GM19452 (cell line): Measurements from ENCODE around the gene NAV1.
"Not testable (repeated sequence)": the region's sequence is repeated elsewhere in the genome, so short reads cannot be mapped to it uniquely, and the experiment has no call there.

Experiments
- ATAC-seq: cut with Tn5 transposase; IDR thresholded peaks from one replicate; pipeline ENCODE4 v1.9.1; 2021; ENCODE audit not compliant: unreplicated experiment

Gene NAV1

DNA sequence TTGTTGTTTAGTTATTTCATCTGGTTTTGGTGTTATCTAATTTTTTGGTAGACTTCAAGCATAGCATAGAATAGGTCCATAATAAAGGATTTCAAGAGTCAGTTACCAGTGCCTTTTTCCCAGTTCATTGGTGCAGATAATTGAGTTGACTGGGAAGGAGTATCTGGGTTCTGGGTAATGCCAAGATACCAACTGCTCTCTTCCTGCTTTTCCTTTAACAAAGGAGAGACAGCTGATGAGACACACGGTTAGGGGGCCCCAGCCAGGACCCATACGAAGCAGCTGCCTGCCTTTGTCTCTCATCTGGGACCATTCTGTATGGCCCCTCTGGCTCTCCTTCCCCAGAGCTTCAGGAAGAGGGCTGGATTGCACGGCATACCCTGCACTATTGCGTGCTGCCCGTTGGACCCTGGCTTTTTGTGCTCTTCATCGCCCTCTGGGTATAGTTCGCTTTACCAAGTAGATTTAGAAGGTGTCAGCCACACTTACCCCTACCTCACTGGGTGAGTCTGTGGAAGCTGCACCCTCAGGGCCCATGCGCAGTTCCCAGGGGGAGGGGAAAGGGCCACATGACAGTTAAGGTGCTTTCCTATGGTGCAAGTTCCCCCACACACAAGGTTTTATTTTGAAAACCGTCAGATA lies 7.0 kb downstream of the NAV1 start:
- no peak for ATAC-seq

DNA sequence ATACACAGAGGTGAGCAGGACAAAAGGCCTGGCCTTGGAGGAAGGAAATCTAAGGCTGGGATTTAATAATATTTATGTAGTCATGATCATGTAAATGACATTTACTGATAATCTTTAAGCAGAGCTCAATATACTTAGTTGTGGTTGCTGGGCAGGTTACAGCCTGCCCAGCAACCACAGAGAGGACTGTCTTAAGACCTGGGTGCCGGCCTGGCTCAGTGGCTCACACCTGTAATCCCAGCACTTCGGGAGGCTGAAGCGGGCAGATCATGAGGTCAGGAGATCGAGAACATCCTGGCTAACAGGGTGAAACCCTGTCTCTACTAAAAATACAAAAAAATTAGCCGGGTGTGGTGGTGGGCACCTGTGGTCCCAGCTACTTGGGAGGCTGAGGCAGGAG lies 10.6 kb downstream of the NAV1 start:
- ATAC-seq: not testable (repeated sequence)

DNA sequence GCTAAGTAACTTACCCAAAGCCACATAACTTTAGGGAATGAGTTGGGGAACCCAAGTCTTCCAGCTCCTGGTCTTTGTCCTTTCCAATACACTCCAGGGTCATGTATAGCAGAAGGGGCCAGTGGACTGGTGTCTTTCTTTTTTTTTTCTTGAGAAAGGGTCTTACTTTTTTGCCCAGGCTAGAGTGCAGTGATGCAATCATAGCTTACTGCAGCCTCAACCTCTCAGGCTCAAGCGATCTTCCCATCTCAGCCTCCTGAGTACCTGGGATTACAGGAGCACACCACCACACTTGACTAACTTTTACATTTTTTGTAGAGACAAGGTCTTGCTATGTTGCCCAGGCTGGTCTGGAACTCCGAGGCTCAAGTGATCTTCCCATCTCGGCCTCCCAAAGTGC lies 12.2 kb downstream of the NAV1 start:
- ATAC-seq: no peak

DNA sequence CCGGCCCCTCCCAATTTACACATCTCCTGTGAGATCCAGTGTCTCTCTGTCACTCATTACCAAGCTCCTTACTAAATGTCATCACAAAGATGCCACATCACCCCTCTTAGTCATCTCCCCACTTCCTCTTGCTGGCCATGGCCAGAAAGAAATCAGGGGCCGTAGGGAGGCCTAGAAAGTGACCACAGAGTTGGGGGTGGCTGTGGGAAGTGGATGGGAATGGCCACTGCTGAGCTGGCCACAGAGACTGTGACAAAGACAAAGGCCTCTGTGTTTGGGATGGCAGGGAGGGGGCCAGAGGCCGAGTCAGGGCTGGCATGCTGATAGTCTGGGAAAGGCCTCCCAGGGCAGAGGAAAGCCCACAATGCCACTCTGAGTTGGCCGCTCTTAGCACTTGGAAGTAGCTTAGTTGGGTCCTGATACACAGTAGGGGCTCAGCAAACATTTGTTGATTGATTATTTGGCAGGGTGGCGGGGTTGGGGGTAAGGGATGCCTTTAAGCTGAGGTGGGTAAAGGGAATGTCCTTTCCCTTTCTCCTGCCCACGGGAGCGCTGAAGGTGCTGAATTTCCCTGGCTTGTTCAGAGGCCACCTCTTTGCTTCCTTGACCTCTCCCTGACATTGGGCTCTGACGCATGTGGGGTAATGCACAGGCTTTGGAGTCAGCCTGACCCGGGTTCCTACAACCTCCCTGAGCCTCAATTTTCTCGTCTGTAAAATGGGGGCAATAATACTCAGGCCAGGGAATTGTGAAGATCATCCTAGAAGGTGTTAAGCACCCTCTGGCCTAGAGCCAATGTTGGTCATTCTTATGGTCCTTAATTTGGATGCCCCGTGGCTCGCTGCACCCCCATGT lies 13.2 kb downstream of the NAV1 start:
- ATAC-seq: no peak

DNA sequence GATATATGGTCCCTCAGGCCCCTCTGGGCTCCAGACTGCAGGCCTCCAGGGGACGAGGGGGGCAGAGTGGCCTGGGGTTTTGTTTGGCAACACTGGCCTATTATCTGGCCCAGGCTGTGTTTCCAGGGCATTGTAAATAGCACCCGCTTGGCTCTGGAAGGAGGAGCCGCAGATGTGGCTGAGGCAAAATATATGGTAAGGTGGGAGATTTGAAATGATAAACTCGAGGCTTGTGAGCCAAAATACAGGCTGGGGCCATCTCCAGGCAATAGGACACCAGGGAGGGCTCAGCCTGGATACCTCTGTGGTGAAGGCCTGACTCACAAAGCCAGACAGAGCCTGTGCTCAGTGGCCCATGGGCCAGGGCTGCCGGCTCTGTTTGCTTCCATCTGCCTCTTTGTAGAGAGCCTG lies 14.0 kb downstream of the NAV1 start:
- no peak for ATAC-seq

DNA sequence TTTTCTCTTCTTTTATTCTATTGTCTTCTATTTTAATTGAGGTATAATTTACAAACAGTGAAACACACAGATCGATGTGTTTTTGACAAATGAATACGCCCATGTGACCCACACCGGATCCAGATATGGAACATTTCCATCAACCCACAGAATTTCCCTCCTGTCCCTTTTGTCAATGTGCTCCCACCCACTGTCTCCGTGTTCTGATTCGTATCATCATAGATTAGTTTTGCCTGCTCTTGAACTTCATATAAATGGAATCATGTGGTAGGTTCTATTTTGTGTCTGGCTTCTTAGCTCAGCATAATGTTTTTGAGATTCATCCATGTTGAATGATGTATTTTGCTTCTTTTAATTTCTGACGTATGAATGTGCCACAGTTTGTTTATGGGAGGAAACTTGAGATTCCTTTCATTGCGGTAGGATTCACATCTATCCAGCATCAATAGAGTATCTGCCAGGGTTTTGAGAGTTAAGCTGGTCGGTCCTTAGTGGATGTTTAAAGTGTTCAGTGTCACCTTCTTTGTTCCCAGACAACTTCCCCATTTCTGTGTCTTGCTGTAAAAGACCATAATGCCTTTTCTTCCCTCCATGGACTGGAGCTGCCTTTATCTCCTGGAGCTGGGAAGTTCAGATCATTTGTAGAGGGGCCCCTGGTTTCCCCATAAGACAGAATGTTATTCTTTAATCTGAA lies 14.7 kb downstream of the NAV1 start:
- no peak for ATAC-seq

DNA sequence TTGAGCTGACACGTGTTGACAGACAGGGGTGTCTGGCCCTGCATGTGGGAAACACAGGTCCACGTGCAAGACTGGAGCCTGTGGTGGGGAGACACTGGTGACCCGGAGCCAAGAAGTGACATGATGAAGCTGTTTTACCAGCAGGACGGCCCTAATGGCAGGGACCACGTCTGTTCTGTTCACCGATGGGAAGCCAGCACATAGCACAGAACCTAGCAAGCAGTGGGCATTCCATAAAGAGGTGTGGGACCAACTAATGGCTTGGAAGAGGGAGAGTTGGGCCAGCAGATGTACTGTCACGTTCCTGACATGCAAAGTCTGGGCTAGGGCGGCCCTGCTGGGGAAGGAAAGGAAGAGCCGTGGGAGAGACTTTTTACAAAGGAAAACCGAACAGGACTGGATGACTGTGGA lies 15.3 kb downstream of the NAV1 start:
- ATAC-seq: no peak

DNA sequence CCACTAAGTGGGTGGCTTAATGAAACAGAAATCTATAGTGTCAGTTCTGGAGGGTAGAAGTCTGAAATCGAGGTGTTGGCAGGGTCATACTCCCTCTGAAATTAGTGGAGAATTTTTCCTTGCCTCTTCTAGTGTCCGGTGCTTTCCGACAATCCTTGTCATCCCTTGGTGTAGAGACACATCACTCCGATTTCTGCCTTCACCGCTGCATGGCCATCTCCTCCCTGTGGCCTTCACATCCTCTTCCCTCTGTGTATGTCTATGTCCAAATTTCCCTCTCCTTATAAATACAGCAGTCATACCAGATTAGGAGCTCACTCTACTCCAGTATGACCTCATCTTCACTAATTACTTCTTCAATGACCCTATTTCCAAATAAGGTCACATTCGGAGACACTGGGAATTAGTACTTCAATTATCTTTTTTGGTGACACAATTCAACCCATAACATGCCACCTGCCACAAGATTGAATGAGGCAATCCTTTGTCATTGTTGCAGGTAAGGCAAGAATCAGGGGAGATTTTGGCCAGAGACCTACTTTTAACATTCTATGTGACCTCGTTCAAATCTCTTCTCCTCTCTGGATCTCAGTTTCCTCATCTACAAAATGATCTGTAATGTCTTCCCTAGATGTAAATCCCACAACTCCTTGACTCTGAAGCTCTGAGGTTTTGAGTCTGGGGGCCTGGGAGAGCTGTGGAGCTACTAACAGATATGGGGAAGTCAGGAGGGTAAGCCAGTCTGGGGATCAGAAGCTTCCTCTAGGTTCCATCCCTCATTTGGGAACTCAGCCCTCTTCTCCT lies 16.1 kb downstream of the NAV1 start:
- no peak for ATAC-seq

DNA sequence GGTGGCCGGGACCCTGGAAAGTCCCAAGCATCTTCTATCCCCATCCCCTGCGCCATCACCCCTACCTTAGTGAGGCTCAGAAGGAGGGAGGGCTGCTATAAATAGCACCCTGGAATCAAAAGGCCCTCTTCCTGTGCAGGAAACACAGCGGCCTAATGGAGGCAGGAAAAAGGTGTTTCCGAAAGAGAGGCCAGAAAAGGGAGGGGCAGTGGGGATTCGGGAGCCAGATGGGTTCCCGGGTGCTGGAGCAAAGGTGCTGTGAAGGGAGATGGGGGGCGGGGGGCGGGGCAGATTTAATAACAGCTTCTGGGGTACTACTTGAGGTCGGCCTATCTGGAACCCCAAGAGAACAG lies 16.6 kb downstream of the NAV1 start:
- no peak for ATAC-seq

DNA sequence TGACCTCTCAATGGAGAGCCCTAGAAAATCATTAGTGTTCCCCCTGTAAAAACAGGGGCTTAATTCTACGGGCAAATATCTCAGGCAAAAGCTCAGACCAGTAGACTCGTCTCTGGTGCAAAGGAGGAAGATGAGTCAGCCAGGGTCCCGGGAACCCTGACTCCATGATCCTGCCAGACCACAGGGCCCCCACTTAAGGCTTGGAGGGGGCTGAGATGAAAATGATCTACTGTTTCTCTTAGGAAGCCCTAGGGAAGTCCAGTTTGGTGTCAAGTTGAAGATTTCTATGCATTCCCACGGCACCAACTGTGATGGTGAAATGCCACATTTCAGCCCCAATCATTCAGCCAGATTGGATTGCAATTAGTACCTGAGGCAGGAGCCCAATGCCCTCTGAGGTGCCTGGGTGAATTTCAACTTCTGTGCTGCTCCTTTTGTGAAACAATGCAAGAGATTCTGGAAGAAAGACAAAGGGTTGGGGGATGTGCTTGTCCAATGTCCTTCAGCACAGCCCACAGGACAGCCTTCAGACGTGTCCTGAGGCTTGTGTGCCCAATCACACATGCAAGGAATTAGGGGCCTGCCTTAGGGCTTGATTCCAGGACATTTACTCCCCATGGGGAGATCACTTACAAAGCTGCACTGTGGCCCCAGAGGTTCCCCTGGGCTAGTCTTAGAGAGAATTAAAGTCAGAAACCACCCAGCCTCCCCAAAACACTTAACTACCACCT lies 18.1 kb downstream of the NAV1 start:
- ATAC-seq: no peak

DNA sequence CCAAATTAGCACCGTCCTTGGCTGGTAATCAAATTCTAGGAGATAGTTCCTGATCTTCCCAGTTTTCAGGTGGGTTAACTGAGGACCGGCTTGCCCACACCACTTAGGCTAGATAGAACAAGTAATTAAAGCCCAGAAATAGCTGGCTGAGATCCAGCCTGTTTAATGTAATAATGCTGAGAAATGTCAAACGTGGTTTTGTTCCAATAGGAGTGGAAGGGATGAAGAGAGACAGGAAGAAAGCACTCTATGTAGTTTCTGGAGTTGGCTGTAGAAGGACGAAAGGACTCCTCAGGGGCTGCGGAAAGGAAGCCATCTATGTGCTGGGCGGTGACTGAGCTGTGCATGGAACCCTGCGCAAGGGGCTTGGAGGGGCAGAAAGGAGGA lies 18.6 kb downstream of the NAV1 start:
- no peak for ATAC-seq

DNA sequence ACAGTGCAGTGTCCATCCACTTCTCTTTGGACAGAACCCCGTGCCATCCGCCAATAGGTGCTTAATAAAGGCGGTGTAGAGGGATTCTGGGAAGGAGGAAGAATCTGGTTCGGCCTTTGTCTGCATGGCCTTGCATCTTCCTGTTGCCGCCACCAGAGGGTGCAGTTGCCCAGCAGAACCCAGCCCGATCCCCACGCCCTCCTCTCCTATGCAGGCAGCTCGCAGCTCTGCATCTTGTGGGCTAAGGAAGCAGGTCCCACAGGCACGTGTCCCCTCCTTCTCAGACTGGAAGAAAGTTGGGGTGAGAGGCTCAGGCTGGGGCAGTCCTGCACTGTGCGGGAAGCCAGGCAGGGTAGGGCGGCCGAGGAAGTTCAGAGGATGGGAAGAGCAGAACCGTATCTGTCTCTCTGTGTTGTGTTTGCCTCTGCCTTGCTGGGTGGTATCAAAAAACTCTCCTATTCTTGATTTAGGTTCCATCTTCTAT lies 20.8 kb downstream of the NAV1 start:
- ATAC-seq: peak; percentile 76

DNA sequence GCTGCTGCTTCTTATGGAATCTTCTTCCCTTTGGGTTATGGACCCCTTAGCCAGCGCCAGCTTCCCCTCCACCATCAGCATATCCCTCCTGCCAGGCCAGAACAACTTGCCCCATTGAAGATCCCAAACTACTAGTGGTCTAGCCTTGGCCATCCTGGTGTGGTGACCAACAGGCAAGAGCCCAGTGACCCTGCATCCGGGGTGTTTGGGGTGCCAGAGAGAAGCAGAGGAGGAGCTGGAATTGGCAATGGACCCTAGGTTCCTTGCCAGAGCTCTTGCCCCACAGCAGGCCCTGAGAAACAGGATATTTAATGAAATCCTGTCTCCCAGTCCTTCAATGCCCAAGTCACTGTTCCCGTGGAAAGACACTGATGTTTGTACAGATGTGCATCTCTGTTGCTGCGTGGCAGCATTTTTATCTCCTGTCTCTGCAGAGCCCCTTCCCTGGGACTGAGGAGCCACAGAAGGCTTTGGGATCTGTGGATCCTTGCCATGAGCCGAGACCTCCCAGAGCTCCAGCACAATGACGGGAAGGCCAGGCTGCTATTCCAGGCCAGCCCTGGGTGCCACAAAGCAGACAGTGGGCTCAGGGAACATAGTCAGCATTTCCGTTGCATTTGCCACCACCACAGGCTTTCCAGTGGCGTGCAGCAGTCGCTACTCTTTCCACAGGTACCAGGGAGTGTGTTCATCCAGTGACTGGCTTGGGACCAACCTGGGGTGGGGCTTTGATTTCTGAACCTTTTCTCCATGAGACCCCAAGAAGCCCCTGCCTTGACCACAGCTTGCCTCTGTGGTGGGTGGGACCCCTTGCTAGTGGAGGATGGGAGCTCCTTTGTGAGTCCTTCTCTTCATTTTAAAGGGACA lies 21.6 kb downstream of the NAV1 start:
- no peak for ATAC-seq

DNA sequence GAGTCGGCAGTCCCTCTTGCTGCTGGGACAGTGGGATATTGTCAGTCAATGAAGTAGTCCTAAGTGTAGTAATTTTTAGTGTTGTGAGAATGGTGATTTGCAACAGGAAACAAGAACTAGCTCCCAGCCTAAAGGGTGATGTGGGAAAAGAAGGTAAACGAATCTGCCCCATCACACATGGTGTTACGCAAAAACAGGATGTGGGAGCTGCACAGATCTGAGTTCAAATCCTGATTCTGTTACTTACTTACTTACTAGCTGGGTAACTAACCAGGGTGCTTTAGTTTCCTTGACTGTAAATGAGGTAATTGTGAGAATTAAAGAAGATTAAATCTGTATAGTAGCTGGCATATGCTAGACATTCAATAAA lies 22.3 kb downstream of the NAV1 start:
- ATAC-seq: no peak

DNA sequence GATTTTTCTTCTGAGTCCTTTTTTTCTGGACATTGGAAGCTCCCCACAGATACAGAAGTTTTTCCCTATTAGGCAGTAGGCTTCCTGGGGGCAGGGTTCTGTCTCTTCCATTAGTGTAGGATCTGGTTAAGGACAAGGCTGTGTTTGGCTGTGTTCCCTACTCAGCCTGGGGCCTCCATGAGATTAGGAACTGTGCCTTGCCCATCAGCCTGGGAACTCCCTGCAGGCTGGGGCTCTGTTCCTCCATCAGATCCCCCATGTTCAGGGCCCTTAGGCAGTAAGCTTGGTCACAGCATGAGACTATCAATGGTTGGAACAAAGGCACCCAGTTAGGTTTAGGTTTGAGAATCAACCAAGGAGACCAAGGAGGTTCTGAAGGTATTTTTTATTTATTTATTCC lies 22.7 kb downstream of the NAV1 start:
- ATAC-seq: no peak

DNA sequence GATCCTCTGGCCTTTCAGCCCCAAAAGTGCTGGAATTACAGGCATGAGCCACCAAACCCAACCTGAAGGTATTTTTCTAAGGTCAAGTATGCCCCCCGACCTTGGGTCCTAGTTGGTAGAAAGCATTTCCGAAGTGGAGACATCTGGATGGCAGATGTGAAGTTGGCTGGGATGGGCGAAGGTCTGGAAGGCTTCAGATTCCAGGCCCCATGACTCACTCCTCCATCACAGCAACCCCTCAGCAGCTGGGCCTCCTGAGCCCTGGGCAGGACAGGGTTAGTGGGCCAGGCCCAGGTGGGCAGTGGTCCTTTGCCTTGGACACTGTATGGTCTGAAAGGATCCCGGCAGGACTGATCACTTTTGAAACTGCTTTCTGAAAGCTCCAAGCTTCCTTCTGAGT lies 23.3 kb downstream of the NAV1 start:
- ATAC-seq: no peak

DNA sequence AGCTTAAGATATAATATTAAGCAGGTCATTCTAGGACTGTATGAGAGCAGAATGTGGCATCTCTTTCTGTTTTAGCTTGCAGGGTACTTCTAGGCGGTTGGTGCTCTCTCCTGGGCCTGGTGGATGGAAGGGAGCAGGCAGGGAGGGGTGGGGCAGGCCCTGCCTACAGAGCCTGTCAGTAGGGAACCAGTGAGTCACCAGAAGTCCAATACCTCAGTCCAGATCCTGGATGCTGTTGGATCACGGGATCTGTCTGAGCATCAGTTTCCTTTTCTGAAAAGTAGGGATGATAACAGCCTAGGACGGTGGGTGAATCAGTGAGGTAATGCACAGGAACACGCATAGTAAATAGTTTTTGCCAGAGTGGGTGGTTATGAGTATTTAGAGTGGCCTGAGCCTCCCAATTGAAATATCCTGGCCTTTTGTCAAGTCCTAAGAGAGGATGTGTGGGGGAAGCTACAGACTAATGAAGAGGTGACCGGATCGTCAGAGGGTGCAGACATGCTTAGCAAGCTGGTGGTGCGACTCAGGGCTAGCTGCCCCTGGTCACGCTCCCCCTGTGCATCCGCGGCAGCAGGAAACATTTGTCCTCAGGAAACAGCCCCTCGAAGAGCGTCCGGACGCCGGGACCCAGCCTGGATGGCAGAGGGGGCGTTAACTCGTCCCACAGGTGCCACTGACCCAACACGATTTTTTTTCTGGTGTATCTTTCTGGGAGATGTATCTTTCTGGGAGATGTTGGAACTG lies 23.9 kb downstream of the NAV1 start:
- ATAC-seq: no peak

DNA sequence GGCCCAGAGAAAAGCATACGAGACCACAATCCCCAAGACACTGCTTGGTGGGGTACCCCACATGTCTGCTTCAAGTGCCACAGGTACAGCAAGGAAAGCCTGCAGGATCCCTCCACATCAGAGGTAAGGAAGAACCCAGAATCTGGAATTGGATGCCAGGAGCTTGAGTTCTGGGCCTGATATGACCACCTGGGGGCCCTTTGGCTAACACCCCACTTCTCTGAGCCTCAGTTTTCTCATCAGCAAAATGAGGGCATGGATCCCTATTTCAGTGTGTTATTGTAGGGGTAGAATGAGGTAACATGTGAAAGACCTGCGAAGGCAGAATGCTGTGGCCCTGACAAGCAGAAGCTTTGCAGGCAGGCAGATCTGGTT lies 24.5 kb downstream of the NAV1 start:
- ATAC-seq: no peak

DNA sequence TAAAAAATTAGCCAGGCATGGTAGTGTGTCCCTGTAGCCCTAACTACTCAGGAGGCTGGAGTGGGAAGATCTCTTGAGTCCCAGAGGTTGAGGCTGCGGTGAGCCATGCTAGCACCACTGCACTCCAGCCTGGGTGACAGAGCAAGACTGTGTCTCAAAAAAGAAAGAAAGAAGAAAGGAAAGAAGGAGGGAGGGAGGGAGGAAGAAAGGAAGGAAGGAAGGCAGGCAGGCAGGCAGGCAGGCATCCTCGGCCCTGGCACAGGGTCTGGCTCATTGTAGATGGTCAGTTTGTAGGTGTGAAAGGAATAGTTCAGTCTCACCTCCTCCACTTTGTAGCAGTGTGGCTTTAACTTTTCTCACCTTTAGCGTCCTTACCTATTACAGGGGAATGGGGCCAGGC lies 25.0 kb downstream of the NAV1 start:
- ATAC-seq: no peak
